HG02759 (cell line): ENCODE results near the gene IFIT1.
A peak's percentile ranks its signal among the peaks of the same experiment; 100 is the strongest.
"Not testable (repeated sequence)": the region's sequence is repeated elsewhere in the genome, so short reads cannot be mapped to it uniquely, and the experiment has no call there.

Source experiments
- ATAC-seq: cut with Tn5 transposase; IDR thresholded peaks from one replicate; pipeline ENCODE4 v1.9.1; 2021; ENCODE audit warnings: mild to moderate bottlenecking, moderate library complexity; ENCODE audit not compliant: unreplicated experiment

The IFIT1 gene

DNA sequence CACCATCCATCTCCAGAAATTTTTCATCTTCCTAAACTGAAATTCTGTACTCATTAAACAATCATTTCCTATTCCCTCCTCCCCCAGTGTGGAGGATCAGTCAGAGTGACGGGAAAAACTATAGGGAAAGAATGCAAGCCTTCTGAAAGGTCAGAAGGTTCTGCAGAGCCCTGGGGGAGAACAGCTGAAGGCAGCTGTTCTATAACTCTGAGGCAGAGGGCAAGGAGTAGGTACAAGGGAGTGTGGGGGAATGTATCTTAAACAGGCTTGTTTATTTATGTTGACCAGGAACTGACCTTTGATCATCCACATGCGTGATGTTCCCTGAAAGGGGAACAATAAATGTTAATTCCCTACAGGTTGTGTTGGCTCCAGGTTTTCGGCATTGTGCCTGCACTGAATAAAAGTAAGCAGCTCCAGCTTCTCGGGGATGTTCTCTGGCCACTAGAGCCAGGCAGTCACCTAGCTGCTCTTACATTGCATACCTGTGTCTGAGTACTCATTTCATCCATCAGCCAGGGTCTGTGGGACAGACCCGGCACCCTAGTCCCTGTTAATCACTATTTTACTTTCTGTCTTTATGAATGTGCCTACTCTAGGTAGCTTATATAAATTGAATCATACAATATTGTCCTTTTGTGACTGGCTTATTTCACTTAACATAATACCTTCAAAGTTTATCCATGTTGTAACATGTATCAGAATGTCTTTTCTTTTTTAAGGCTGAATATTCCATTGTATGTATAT is 5.8 kb downstream of the IFIT1 start:
- ATAC-seq = no peak

DNA sequence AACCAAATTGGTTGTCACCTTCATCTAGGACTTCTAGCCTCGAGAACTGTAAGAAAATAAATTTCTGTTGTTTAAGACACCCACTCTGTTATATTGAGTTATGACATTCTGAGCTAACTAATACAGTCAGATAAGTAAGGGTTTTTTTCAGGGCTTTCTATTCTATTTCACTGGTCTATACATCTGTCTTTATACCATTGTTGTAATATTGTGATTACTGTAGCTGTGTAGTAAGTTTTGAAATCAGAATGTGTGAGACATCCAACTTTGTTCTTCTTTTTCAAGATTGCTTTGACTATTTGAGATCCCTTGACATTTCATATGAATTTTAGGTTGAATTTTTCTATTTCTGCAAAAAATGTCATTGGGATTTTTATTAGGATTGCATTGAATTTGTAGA is 7.5 kb downstream of the IFIT1 start:
- no peak for ATAC-seq

DNA sequence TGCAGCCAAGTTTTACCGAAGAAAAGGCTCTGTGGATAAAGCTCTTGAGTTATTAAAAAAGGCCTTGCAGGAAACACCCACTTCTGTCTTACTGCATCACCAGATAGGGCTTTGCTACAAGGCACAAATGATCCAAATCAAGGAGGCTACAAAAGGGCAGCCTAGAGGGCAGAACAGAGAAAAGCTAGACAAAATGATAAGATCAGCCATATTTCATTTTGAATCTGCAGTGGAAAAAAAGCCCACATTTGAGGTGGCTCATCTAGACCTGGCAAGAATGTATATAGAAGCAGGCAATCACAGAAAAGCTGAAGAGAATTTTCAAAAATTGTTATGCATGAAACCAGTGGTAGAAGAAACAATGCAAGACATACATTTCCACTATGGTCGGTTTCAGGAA is 10.6 kb downstream of the IFIT1 start:
- no peak for ATAC-seq

DNA sequence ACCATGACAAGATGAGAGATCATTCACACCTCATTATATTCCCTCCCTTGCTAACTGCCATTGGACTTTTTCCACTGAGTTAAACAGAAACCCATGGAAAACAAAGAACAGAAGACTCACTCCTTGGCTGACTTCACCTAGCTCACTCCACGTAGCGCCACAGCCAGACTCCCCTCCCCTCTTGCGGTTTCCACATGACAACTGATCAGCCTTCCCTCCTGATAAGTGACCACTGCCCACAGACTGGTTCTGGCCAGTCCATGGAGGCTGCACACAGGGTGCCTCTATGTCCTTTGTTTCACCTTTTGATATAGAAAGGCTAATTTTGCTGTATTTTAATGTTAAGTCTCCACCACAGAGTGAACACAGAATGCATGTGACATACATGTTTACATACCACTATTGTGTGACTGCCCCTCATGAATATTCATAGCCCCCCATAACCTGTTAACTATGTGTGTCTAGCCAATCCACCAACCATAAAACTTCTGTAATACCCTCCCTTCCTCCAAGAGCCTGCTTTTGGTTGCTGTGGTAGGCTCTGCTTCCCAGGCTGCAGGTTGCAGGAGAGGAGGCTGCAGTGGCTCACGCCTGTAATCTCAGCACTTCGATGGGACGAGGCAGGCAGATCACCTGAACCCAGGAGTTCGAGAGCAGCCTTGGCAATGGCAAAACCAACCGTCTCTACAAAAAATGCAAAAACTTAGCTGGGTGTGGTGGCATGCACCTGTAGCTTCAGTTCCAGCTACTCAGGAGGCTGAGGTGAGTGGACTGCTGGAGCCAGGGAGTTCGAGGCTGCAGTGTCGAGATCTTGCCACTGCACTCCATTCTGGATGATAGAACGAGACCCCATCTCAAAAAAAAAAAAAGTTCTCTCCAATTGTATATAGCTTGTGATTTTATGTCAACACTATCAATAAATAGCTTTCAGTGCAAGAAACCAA is 12.0 kb downstream of the IFIT1 start:
- no peak for ATAC-seq

DNA sequence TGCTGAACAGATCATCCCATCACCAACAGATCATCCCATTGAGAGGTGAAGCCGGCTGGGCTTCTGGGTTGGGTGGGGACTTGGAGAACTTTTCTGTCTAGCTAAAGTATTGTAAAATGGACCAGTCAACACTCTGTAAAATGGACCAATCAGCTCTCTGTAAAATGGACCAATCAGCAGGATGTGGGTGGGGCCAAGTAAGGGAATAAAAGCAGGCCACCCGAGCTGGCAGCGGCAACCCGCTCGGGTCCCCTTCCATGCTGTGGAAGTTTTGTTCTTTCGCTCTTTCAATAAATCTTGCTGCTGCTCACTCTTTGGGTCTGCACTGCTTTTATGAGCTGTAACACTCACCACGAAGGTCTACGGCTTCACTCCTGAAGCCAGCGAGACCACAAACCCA is 13.8 kb downstream of the IFIT1 start:
- not testable (repeated sequence) for ATAC-seq

DNA sequence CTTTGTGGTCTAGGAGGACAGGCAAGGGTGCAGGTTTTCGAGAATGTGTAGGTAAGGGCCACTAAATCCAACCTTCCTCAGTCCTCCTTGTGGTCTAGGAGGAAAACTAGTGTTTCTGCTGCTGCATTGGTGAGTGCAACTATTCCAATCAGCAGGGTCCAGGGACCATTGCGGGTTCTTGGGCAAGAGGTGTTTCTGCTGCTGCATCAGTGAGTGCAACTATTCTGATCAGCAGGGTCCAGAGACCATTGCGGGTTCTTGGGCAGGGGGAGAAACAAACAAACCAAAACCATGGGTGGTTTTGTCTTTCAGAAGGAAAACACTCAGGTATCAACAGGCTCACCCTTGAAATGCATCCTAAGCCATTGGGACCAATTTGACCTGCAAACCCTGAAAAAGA is 15.4 kb downstream of the IFIT1 start:
- not testable (repeated sequence) for ATAC-seq

DNA sequence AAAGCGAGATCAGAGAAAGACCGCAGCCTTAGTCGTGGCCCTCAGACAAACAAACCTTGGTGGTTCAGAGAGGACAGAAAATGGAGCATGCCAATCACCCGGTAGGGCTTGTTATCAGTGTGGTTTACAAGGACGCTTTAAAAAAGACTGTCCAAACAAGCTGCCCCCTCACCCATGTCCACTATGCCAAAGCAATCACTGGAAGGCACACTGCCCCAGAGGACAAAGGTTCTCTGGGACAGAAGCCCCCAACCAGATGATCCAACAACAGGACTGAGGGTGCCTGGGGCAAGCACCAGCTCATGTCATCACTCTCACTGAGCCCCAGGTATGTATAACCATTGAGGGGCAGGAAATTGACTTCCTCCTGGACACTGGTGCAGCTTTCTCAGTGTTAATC is 16.9 kb downstream of the IFIT1 start:
- ATAC-seq = not testable (repeated sequence)

DNA sequence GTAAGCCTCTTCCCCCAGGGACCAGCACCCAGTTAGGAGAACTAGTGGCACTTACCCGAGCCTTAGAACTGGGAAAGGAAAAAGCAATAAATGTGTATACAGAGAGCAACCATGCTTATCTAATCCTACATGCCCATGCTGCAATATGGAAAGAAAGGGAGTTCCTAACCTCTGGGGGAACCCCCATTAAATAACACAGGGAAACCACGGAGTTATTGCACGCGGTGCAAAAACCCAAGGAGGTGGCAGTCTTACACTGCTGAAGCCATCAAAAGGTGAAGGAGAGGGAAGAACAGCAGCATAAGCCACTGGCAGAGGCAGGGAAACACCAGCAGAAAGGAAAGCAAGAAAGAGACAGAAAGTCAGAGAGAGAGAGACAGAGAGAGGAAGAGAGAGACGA is 18.1 kb downstream of the IFIT1 start:
- ATAC-seq = not testable (repeated sequence)

DNA sequence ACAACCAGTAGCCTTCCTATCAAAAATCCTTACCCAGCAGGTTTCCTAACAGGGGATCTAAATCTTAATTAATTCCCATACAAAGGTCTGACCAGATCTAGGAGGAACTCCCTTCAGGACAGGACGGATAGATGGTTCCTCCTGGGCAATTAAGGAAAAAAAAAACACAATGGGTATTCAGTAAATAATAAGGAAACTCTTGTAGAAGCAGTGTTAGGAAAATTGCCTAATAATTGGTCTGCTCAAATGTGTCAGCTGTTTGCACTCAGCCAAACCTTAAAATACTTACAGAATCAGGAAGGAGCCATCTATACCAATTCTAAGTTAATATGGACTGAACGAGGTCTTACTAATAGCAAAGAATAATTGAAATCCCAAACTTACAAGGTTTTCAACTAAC is 18.7 kb downstream of the IFIT1 start:
- not testable (repeated sequence) for ATAC-seq

DNA sequence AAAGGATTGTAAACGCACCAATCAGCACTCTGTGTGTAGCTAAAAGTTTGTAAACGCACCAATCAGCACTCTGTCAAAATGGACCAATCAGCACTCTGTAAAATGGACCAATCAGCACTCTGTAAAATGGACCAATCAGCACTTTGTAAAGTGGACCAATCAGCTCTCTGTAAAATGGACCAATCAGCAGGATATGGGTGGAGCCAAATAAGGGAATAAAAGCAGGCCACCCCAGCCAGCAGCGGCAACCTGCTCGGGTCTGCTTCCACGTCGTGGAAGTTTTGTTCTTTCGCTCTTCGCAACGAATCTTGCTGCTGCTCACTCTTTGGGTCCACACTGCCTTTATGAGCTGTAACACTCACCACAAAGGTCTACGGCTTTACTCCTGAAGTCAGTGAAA is 19.9 kb downstream of the IFIT1 start:
- not testable (repeated sequence) for ATAC-seq

DNA sequence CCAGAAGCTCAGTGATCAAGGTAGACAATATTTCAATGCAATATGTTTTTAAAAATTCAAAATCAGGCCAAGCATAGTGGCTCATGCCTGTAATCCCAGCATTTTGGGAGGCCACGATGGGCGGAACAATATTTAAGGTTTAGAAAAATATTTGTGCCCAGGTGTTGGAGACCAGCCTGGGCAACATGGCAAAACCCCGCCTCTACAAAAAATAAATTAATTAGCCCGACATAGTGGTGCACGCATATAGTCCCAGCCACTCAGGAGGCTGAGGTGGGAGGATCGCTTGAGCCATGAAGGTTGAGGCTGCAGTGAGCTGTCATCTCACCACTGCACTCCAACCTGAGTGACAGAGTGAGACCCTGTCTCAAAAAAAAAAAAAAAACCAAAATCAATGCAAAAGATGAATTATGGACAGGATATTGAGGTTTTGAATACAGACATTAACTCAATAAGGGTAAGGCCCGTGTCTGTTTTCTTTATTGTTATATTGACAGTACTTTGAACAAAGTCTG is 21.0 kb downstream of the IFIT1 start:
- ATAC-seq = no peak

DNA sequence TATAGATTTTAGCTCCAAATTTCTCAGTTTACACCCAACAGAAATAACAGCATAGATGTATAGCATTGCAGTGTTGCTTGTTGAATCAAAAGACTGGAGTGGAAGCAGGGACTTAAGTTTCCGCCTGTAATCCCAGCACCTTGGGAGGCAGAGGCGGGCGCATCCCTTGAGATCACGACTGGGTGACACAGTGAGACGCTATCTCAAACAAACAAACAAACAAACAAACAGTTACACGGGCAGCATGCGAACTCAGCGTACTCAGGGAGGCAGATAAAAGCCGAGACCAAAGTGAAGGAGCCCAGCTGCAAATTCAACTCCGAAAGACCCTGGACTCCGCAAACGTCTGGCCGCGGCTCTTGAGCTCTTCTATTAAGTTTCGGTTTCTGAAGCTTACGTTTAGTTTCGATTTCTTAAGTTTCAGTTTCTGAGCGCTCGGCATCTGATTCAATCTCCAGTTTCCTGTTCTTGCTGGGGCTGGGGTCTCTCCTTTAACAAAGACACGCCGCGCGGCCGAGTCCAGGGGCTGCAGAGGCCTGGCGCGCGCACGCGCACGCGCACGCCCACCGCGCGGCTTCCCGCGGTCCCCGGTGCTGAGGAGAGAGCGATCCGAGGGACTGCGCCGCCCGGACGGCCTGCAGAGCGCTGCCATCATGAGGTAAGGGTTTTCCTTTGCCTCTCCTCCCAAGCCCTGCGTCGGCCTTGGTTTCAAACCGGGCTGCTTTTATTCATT is 21.9 kb downstream of the IFIT1 start, which contains the start of gene IFIT5:
IFIT5 (plus strand) TSS at position 423 of the 733 bp plus-strand sequence; CDS start at position 654, 231 bp downstream.
- ATAC-seq = peak; percentile 77

DNA sequence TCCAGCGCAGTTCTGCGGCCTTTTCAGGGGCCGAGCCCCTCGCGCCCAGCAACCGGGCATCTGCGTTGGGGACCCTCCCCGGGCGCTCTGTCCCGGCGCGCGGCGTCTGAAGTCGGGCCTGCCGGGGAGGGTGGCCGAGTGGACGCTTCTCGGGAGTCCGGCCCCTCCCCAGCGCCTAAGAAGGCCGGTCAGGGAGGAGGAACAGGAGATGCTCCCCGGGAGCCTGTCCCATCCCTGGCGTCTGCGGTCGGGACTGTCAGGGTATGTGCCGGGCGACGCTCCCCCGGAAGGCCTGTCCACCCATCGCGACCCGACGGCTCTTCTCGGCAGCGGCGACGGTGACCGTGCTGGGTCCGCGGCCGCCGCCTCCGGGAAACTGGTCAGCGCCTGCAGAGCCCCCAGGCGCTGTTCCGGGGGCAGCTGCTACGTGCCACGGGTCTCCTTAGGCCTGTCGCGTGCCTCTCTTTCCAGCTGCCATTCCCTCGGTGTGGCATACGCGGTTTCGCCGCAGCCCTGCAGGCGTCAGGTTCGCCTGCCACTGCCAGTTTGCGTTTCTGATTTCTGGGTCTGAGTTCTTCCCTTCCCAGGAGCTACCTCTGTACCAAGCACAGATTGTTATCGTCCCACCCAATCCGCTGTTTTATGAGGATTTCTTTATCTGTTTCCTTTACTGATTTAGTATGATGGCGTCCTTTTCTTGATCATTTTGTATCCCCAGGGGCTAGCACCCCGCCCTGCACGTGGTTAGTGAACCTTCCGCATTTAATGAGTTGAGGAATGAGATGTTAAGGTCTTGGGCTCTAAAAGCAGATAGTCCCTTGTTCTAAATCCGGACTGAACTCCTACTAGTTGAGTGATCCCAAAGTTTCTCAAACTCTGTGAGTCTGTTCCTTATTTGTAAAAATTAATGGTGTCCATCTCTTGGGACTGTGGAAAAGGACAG is 22.7 kb downstream of the IFIT1 start:
- ATAC-seq = peak; percentile 36

DNA sequence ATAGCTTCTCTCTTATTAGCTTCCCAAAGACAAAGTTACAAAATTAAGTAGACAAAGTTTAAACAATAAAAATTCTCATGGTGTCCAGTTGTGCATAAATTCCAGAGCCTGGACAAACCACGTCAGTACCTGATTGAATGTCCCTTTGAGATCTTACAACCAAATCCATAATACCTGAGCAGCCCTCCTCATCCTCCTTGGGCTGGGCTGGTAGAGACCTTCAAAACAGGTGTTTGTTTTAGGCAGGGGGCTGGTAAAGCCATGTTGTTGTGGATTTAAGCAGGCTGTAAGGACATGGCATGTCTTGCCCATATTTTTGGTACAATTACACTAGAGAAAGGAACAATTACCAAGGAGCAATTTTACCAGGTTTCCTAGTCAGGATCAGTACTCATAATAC is 24.0 kb downstream of the IFIT1 start:
- ATAC-seq = no peak

DNA sequence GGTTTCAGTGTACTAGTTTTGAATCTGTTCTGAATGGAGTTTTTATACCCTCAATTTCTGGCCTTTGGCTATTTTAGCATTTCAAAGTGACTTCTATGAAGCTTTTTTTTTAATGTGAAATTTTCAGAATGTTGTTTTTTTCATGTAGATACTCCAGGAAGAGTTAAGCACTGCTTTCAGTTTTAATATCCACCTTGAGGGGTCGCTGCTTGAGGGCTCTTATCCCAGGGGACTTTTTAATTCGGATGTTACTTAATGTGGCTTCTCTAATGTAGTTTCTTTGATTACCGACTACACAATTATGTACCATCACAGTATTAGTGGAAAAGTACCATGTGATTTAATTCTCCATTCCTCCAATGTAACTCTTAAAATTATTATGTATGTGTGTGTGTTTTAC is 27.1 kb downstream of the IFIT1 start:
- ATAC-seq = no peak

DNA sequence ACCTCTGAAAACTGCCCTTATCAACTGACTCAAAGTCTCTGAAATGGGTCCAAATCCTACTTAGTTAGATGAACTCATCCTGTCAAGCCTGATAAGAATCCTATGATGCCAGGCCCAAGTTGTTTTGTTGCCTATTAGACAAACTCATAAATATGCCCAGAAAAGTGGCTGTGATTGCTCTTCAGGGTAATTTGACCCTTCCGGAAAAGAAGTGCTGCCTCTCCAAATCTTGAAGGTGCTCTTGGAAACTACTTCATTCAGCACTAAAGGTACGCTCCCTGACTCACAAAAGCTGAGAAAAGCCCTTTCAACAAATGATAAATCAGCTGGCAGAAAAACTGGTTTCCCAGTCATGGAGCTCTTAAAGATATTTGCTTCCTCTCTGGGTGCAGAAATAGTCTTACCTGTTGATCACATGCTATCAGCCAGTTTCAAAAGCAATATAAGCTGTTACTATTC is 28.6 kb downstream of the IFIT1 start:
- no peak for ATAC-seq

DNA sequence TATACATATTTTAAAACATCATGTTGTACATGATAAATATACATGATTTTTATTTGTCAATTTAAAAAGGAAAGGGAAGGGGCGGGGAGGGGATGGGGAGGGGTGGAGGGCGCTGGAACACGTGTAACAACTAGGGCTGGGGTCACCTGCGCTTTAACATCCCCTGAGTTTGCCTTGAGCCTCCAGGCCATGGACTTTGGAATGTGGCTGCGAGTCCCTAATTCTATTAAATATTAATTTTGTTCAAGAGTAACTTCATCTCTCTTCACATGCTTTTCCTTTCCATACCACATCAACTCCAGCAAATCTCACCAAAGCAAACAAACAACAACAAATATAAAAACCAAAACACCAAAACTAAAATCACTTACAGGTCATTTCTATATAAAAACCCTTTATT is 32.6 kb downstream of the IFIT1 start:
- no peak for ATAC-seq

DNA sequence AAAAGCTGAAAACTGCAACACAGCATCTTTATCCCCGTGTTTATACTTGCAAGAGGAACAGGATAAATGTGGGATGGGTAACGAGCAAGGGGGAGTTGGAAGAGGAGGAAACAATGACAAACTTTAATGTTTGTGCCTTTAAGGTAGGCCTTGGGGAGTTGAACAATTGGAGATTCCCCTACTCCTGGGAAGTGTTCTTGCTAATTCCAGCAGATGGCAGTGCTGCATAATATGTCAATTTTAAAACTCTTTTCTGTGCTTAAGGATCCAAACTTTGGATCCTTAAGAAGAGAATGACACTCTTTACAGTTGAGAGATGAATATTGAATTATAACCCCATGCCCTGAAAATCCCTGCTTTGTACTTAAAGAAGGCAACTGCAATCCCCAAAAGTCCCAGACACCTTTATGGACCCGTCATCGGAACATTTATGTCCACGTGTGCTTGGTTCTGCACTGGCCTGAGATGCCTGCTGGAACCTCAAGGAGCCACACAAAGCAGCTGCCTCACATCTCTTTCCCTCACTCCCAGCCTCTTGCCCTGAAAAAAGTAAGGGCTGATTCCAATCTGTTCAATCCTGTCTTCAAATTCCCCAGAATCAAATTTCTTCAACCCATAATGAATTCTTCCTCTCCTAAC is 33.9 kb downstream of the IFIT1 start:
- ATAC-seq = peak; percentile 66

DNA sequence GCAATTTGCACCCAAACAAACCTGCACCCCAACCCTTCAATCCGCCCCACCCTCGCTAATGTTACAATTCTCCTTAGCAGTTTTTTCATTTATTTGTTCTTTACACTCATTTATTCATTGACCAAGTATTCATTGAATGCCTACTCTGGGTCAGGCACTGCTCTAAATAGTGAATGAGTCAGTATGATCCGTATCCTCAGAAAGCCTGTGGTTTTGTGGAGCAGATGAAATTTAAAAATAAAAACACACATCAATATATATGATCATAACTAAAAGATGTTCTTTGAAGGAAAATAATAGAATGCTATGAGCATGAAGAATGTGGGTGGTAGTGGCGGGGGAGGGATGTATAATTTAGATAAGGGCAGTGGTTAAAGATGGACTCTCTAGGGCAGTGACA is 35.2 kb downstream of the IFIT1 start:
- ATAC-seq = no peak
